Measurements from ENCODE around the gene ENTPD7. TPM values are rescaled to one million over a fixed set of nuclear protein-coding genes. Genes with fewer than 3 reads are reported as not detected.

The ENTPD7 gene
- total and polyA plus RNA-seq, 12 donors = 1.2 to 38.7 (median 10.9) TPM

DNA sequence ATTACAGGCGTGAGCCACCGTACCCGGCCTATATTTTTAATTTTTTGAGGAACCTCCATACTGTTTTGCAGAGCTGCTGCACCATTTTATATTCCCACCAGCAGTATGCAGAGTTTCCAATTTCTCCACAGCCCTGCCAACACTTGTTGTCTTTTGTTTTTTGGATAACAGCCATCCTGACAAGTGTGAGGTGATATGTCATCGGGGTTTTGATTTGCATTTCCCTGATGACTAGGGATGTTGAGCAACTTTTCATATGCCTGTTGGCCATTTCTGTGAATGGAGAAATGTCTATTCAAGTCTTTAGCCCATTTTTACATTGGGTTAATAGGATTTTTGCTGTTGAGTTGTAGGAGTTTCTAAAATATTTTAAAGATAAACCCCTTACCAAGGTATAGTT, 22.2 kb downstream of the ENTPD7 start:
- H3K9me3 ChIP-seq (replicated peaks in 1 of 3) = no peaks in the 10 kb centered on the region
- peaks cover 0 to 30% of the 10 kb centered on the region in 2 donors for H3K36me3 ChIP-seq (replicated peaks in 1 of 2)
- peaks cover 5 to 16% of the 10 kb centered on the region in 2 donors for H3K4me1 ChIP-seq (replicated peaks in 1 of 2)
- no peak overlapping the region for H3K4me3 ChIP-seq
- TF ChIP-seq POLR2A (IDR thresholded peaks at IDR 0.05) (no peak), CTCF (IDR thresholded peaks at IDR 0.05) (no peak)
- intact Hi-C loops (cut with DNase I) = no loop called here
- DNase-seq = peak in 4 of 7 donors; percentile 30 to 57 (median 40)
- H3K27me3 ChIP-seq = no peaks in the 10 kb centered on the region
- WGBS, 4 donors = 75 to 79% (median 77%) methylated on average over 4 of the region's 4 CpGs
- peak overlapping the region in 2 of 5 donors; percentile 0 to 30 for H3K27ac ChIP-seq

- H3K9me3 ChIP-seq (replicated peaks in 1 of 3) = no peaks in the 10 kb centered on the region
- H3K4me1 ChIP-seq (replicated peaks in 1 of 2) = peaks cover 3 to 16% of the 10 kb centered on the region in 2 donors
- H3K27me3 ChIP-seq = no peaks in the 10 kb centered on the region
- intact Hi-C loops (cut with DNase I) = no loop called here
- H3K36me3 ChIP-seq (replicated peaks in 1 of 2) = peaks cover 0 to 30% of the 10 kb centered on the region in 2 donors
- H3K4me3 ChIP-seq = no peak overlapping the region
- peak overlapping the region in 1 of 5 donors; percentile 30 for H3K27ac ChIP-seq
- TF ChIP-seq CTCF (IDR thresholded peaks at IDR 0.05) (no peak), POLR2A (IDR thresholded peaks at IDR 0.05) (no peak)
- DNase-seq = no peak
- WGBS, 4 donors = 43 to 69% (median 57%) methylated on average over 1 of the region's 1 CpG
Measured at GRCh38 chr10:99682032-99682431, 22.7 kb downstream of the ENTPD7 start.

DNA sequence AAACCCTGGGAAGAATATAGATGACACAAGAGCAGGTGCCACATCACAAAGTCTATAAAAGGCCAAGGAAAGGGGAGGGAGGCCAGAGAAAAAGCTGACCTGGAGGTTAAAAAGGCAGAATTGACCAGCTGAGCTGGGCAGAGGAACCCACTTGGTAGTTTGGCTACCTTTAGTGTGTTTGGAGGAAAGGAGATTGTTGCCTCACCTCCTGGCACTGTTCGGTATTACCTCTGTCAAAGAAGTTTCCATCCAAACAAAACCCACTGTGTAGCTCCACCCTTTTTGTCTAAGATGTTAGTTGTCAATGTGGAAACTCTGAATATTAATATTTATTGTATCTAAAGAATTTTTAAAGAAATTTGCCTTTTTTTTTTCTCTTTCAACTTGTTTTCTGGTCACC, 23.4 kb downstream of the ENTPD7 start:
- no peak for DNase-seq
- Histone ChIP-seq H3K27ac (no peak overlapping the region), H3K27me3 (no peaks in the 10 kb centered on the region), H3K4me1 (replicated peaks in 1 of 2) (peaks cover 3 to 16% of the 10 kb centered on the region in 2 donors), H3K4me3 (no peak overlapping the region), H3K9me3 (replicated peaks in 1 of 3) (no peaks in the 10 kb centered on the region), H3K36me3 (replicated peaks in 1 of 2) (peaks cover 0 to 33% of the 10 kb centered on the region in 2 donors)
- 78 to 93% (median 89%) methylated on average over 1 of the region's 1 CpG for WGBS, 4 donors
- intact Hi-C loops (cut with DNase I) = no loop called here
- TF ChIP-seq CTCF (IDR thresholded peaks at IDR 0.05) (peak in 1 of 6 experiments; percentile 8), POLR2A (IDR thresholded peaks at IDR 0.05) (no peak)

GRCh38 chr10:99685597-99685967, 26.3 kb downstream of the ENTPD7 start:
- Histone ChIP-seq H3K27me3 (no peaks in the 10 kb centered on the region), H3K27ac (no peak overlapping the region), H3K36me3 (replicated peaks in 1 of 2) (peaks cover 0 to 26% of the 10 kb centered on the region in 2 donors), H3K4me1 (replicated peaks in 1 of 2) (peaks cover 3 to 16% of the 10 kb centered on the region in 2 donors), H3K9me3 (replicated peaks in 1 of 3) (no peaks in the 10 kb centered on the region), H3K4me3 (no peak overlapping the region)
- no peak for DNase-seq
- intact Hi-C loops (cut with DNase I) = no loop called here
- no peak for TF ChIP-seq POLR2A (IDR thresholded peaks at IDR 0.05)
- no peak for TF ChIP-seq CTCF (IDR thresholded peaks at IDR 0.05)
- WGBS, 4 donors = 70 to 82% (median 77%) methylated on average over 2 of the region's 2 CpGs
